Activated naive CD8-positive, alpha-beta T cell treated with anti-CD3 and anti-CD28 coated beads for 36 hours (primary cell): ENCODE measurements around the gene S1PR2. TPM values are rescaled to one million over a fixed set of nuclear protein-coding genes. Genes with fewer than 3 reads are reported as not detected.
A peak's percentile ranks its signal among the peaks of the same experiment; 100 is the strongest.
"Not testable (repeated sequence)": the region's sequence is repeated elsewhere in the genome, so short reads cannot be mapped to it uniquely, and the experiment has no call there.

Experiments
- DNase-seq: peaks from one replicate; pipeline ENCODE4 v3.0.0; 2021
- H3K27ac Mint-ChIP-seq: one replicate; pipeline ENCODE4 v1.8.0; 2022; ENCODE audit warnings: mild to moderate bottlenecking, moderate library complexity, mixed read lengths
- H3K27me3 Mint-ChIP-seq: one replicate; pipeline ENCODE4 v1.8.0; 2022; ENCODE audit warnings: mild to moderate bottlenecking, mixed read lengths
- H3K36me3 Mint-ChIP-seq: one replicate; pipeline ENCODE4 v1.8.0; 2021; ENCODE audit warnings: mild to moderate bottlenecking, mixed read lengths
- H3K4me1 Mint-ChIP-seq: one replicate; pipeline ENCODE4 v1.8.0; 2021; ENCODE audit warnings: mixed read lengths
- H3K4me3 Mint-ChIP-seq: one replicate; pipeline ENCODE4 v1.8.0; 2022; ENCODE audit warnings: mild to moderate bottlenecking, moderate library complexity, mixed read lengths
- H3K9me3 Mint-ChIP-seq: one replicate; pipeline ENCODE4 v1.8.0; 2022; ENCODE audit warnings: mixed read lengths
- total RNA-seq, 2 experiments: library from RNA; stranded (reverse); gene quantifications; one replicate each; pipeline ENCODE4 v1.2.3, GENCODE V29; 2021

Gene S1PR2
- total RNA-seq, 2 experiments from 2014 or later = 7.7 to 7.9 TPM

DNA sequence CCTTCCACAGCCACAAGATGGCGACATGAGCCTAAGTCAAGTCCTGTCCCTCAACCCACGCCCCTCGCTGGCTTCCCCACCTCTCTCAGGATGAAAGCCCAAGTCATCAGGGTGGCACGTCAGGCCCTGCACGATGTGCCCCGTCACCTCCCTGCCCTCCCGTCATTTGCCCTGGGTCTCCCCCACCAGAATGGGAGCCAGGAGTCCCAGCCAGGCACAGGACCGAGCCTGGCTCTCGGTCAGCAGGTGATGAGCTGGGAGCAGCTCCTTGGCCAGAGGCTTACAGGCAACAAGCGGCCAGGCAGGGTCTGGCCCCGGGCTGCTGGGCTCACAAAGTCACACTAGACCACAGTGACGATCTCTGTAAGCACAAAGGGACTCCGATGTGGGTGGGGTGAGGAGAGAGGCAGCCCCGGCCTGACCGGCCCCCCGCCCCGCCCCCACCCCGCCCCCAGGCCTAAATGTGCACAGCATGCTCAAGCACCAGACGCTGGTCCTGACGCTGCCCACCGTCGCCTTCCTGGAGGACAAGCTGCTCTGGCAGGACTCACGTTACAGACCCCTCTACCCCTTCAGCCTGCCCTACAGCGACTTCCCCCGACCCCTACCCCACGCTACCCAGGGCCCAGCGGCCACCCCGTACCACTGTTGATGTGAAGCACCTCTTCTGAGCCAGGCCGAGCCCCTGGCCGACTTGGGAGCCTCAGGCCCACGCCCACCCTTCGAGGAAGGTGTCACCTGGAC lies 28.2 kb upstream of the S1PR2 start:
- Mint-ChIP-seq H3K4me1 (peaks cover 20% of the 10 kb centered on the region), H3K4me3 (peak overlapping the region; percentile 10), H3K9me3 (no peaks in the 10 kb centered on the region), H3K27ac (peak overlapping the region; percentile 87), H3K36me3 (peaks cover 43% of the 10 kb centered on the region), H3K27me3 (no peaks in the 10 kb centered on the region)
- peak; percentile 89 for DNase-seq

DNA sequence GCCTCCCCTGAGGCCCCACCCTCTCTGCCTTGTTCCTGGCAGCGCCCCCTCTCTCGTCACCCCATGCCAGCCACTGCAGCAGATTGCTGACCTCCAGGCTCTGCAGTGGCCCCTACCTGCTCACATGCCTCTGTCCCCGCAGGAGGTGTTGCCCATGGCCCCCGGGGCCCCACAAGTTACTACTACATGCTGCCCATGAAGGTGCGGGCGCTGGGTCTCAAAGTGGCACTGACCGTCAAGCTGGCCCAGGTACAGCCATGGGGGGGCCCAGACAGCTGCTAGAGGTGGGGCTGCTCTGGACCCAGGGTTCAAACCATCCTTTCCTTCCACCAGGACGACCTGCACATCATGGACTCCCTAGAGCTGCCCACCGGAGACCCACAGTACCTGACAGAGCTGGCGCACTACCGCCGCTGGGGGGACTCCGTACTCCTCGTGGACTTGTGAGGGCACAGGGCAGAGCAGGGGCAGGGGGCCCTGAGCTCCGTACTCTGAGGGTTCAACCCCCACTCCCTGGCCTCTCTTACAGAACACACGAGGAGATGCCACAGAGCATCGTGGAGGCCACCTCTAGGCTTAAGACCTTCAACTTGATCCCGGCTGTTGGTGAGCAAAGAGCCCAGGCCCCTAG lies 27.1 kb upstream of the S1PR2 start:
- H3K27me3 Mint-ChIP-seq = no peaks in the 10 kb centered on the region
- no peaks in the 10 kb centered on the region for H3K9me3 Mint-ChIP-seq
- no peak for DNase-seq
- H3K36me3 Mint-ChIP-seq = peaks cover 48% of the 10 kb centered on the region
- H3K27ac Mint-ChIP-seq = no peak overlapping the region
- H3K4me1 Mint-ChIP-seq = peaks cover 29% of the 10 kb centered on the region
- no peak overlapping the region for H3K4me3 Mint-ChIP-seq

DNA sequence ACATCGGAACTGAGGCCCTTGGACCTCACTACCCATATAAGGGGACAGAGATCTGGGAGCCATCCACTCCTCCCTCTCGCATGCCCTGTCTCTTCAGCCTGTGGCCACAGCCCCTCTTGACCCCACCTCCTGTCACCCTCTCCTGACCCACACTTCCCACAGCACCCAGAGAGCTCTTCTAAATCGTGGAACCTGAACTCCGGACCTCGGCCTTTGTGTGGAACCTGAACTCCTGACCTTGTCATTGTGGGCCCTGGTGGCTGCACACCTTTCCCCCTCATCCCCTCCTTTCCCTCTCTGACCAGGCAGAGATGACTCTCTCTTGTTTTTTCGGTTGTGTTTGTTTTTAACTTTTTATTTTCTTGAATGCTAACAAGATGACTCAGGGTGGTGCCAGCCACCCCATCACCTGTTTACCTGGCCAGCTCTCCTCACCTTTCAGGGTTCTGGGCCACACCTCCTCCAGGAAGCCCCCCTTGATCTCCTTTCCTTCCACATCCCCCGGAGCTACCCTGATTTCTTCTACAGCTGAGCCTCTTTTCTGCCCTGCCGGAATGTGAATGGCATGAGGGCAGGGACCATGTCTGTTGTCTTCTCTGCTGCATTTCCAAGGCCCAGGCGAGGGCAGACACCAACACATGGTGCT lies 26.0 kb upstream of the S1PR2 start:
- no peaks in the 10 kb centered on the region for H3K9me3 Mint-ChIP-seq
- H3K27me3 Mint-ChIP-seq = no peaks in the 10 kb centered on the region

DNA sequence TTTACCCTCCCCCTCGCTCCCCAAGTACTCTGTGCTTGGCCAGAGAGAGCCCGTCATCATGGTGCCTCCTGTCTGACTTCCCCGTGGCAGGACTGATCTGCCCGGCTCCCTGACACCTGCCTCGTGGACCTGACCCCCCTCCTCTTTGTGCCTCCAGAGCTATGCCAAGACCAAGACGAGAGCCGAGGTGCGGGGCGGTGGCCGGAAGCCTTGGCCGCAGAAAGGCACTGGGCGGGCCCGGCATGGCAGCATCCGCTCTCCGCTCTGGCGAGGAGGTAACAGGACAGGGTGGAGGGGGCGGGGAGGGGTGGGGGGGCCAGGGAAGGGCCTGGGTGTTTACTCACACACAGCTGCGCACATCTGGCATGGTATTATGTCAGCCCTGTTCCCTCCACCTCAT lies 25.4 kb upstream of the S1PR2 start:
- Mint-ChIP-seq H3K9me3 (no peaks in the 10 kb centered on the region), H3K27me3 (no peaks in the 10 kb centered on the region), H3K27ac (no peak overlapping the region), H3K36me3 (peaks cover 56% of the 10 kb centered on the region), H3K4me1 (peaks cover 33% of the 10 kb centered on the region), H3K4me3 (no peak overlapping the region)
- DNase-seq = no peak

More for the DNA sequence above, 26.0 kb upstream of the S1PR2 start:
- H3K36me3 Mint-ChIP-seq = peaks cover 55% of the 10 kb centered on the region
- peaks cover 33% of the 10 kb centered on the region for H3K4me1 Mint-ChIP-seq
- no peak for DNase-seq
- no peak overlapping the region for H3K4me3 Mint-ChIP-seq
- H3K27ac Mint-ChIP-seq = peak overlapping the region; percentile 34

DNA sequence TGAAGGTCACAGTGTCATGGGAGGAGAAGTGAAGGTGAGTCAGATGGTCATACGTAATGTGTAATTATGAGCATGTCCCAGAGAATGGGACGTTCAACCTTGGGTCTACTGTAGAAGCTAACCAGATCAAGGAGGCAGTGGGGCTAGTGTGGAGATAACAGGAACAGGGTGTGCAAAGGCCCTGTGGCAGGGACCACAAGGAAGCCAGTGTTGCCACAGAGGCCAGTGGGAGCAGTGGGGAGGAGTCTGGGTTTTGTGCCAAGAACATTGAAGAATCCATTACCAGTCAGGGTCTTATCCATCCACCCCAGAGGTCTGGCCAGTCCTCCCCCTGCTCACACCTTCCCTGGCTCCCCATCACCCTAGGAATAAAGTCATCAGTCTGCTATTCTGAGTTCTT lies 24.2 kb upstream of the S1PR2 start:
- Mint-ChIP-seq H3K27me3 (no peaks in the 10 kb centered on the region), H3K4me3 (no peak overlapping the region), H3K4me1 (peaks cover 29% of the 10 kb centered on the region), H3K36me3 (peaks cover 56% of the 10 kb centered on the region), H3K9me3 (no peaks in the 10 kb centered on the region), H3K27ac (no peak overlapping the region)
- DNase-seq = no peak

DNA sequence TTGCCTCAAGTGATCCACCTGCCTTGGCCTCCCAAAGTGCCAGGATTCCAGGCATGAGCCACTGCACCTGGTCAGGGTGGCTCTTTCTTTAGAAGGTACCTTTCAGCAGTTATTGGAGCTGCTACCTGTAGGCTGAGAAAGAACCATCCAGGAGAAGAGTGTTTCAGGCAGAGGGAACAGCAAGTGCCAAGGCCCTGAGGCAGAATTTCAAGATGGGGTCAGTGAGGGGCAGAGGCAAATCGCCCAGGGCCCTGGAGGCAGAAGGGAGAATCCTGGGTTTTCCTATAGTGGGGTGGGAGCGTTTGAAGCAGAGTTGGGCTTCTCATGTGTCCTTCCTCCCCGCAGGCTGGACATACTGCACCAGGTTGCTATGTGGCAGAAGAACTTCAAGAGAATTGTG lies 23.1 kb upstream of the S1PR2 start:
- H3K4me3 Mint-ChIP-seq = no peak overlapping the region
- no peak for DNase-seq
- H3K27ac Mint-ChIP-seq = peak overlapping the region; percentile 17
- peaks cover 23% of the 10 kb centered on the region for H3K4me1 Mint-ChIP-seq
- H3K36me3 Mint-ChIP-seq = peaks cover 48% of the 10 kb centered on the region
- H3K9me3 Mint-ChIP-seq = no peaks in the 10 kb centered on the region
- no peaks in the 10 kb centered on the region for H3K27me3 Mint-ChIP-seq

DNA sequence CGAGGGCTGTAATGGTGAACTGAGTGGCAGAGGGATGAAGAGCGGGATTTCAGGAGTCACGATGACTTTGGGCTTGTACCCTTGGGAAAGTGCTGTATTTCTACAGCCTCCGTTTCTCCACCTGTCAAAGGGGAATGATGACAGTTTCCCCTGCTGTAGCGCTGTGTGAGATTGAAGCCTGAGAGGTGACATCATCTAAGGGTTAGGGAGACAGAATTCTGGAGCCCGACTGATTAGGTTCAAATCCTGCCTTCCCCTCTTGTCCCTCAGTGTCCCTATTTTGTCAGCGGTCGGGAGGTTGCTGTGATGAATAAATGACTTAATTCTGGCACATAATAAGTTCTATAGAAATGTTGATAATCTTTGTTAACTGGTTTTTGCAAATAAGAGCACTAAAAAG lies 21.6 kb upstream of the S1PR2 start:
- Mint-ChIP-seq H3K36me3 (peaks cover 38% of the 10 kb centered on the region), H3K27me3 (no peaks in the 10 kb centered on the region), H3K9me3 (no peaks in the 10 kb centered on the region), H3K4me1 (peaks cover 17% of the 10 kb centered on the region), H3K27ac (peak overlapping the region; percentile 94), H3K4me3 (peak overlapping the region; percentile 93)
- DNase-seq = no peak

DNA sequence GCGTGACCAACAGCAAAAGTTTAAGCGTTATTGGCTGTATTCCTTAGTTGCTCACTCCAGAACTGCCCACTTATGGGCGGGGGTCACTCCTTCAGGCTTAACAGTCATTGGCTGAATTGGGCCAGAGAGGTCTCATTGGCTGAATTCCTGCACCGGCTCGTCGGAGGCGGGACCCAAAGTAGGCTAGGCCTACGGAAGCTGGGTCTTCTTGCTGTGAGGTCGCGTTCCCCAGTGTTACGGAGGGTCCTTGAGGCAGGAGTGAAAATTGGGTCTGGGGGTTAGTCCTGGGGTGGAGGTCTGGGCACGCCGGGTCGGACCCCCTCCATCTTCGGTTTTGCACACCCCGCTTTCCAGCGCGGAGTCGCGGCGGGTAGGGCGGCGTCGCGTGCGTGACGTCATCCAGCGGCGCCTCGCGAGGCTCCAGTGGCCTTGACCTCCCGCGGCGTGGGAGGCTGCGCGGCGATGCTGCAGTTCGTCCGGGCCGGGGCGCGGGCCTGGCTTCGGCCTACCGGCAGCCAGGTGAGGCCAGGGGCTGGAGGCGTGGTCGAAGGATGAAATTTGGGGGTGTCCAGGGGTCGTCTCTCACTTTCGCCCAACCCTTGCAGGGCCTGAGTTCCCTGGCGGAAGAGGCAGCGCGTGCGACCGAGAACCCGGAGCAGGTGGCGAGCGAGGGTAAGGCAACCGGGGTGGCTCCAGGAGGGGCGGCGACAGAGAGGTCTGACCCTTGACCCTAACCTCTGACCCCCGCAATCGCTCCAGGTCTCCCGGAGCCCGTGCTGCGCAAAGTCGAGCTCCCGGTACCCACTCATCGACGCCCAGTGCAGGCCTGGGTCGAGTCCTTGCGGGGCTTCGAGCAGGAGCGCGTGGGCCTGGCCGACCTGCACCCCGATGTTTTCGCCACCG lies 20.9 kb upstream of the S1PR2 start, which contains the start of gene MRPL4:
TSS of gene MRPL4 (plus strand) at position 423 of the 903 bp plus-strand sequence. CDS start at position 463, 40 bp downstream.
- H3K27me3 Mint-ChIP-seq = no peaks in the 10 kb centered on the region
- H3K4me1 Mint-ChIP-seq = peaks cover 17% of the 10 kb centered on the region

DNA sequence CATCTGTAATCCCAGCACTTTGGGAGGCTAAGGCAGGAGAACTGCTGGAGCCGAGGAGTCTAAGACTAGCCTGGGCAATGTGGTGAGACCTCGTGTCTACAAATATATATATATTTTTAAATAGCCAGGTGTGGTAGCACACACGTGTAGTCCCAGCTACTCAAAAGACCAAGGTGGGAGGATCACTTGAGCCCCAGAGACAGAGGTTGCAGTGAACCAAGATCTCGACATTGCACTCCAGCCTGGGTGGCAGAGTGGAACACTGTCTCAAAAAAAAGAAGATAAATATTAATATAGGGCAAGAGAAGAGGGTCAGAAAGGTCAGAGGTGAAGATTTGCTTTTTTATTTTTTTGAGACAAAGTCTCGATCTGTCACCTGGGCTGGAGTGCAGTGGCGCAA lies 15.4 kb upstream of the S1PR2 start:
- no peaks in the 10 kb centered on the region for H3K9me3 Mint-ChIP-seq
- H3K36me3 Mint-ChIP-seq = no peaks in the 10 kb centered on the region
- DNase-seq = no peak
- no peak overlapping the region for H3K27ac Mint-ChIP-seq
- peaks cover 3% of the 10 kb centered on the region for H3K4me1 Mint-ChIP-seq
- H3K4me3 Mint-ChIP-seq = no peak overlapping the region
- no peaks in the 10 kb centered on the region for H3K27me3 Mint-ChIP-seq

More for the DNA sequence above, 20.9 kb upstream of the S1PR2 start, which contains the start of gene MRPL4:
- peak; percentile 94 for DNase-seq
- Mint-ChIP-seq H3K27ac (peak within 1 kb of the TSS; percentile 94), H3K4me3 (peak within 1 kb of the TSS; percentile 93), H3K36me3 (peaks cover 32% of the 10 kb centered on the region), H3K9me3 (no peaks in the 10 kb centered on the region)

DNA sequence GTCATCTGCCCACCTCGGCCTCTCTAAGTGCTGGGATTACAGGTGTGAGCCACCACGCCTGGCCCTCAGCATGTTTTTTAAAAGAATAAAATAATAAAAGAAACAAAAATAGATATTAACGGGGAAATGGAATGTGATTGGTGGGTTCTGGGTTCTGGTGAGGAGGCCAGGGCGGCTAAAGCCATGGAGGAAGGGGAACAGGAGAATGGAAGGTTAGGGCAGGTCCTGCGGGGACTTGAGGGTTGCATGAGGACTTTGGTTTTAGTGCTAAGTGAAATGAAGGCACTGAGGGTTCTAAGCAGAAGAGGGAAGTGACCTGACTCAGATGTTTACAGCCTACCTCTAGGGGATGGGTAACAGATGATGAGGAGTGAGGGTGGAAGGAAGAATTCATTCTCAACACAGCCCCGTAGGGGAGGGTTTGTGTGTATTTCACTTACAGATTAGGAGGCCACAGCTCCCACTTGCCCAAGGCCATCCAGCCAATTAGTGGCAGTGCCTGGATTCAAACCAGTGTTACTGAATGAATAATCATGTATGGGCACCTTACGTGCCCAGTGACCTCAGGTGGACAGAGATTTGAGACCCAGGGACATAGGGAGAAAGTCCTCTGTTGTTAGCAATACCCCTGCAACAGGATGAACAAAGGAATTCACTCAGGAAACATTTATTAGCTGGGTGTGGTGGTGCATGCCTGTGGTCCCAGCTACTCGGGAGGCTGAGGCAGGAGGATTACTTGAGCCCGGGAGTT lies 14.2 kb upstream of the S1PR2 start:
- no peak overlapping the region for H3K27ac Mint-ChIP-seq
- H3K9me3 Mint-ChIP-seq = no peaks in the 10 kb centered on the region
- no peaks in the 10 kb centered on the region for H3K27me3 Mint-ChIP-seq
- H3K4me3 Mint-ChIP-seq = no peak overlapping the region
- H3K36me3 Mint-ChIP-seq = no peaks in the 10 kb centered on the region
- DNase-seq = no peak
- peaks cover 3% of the 10 kb centered on the region for H3K4me1 Mint-ChIP-seq

DNA sequence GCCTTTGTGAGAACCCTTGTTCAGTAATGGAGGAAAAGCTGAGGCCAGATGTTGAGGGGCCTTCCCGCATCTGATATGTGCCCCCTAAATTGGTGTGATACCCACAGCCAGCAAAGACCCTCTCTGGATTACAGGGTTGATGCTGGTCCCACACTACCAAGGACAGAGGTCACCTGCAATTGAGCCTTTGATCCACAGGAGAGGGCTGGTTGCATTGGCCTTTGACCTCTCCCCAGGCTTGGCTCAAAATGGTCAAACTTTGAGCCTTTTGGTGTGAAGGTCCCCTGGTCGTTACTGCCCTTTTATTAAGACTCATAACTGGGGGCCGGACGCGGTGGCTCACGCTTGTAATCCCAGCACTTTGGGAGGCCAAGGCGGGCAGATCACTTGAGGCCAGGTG lies 12.5 kb upstream of the S1PR2 start:
- H3K36me3 Mint-ChIP-seq = no peaks in the 10 kb centered on the region
- no peak overlapping the region for H3K4me3 Mint-ChIP-seq
- peaks cover 4% of the 10 kb centered on the region for H3K4me1 Mint-ChIP-seq
- no peaks in the 10 kb centered on the region for H3K27me3 Mint-ChIP-seq
- DNase-seq = no peak
- no peaks in the 10 kb centered on the region for H3K9me3 Mint-ChIP-seq
- H3K27ac Mint-ChIP-seq = no peak overlapping the region

DNA sequence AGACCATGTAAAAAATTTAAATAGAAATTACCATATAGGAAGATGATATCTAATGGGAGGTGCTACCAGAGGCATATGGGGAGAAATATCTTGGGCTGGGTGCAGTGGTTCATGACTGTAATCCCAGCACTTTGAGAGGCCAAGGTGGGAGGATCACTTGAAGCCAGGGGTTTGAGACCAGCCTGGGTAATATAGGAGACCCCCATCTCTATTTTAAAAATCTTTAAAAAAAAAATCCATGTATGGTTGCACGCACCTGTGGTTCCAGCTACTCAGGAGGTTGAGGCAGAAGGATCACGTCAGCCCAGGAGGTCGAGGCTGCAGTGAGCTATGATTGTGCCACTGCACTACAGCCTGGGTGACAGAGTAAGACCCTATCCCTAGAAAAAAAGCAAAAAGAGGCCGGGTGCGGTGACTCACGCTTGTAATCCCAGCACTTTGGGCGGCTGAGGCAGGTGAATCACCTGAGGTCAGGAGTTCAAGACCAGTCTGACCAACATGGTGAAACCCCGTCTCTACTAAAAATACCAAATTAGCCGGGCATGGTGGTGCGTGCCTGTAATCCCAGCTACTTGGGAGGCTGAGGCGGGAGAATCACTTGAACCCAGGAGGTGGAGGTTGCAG lies 10.8 kb upstream of the S1PR2 start:
- not testable (repeated sequence) for H3K4me3 Mint-ChIP-seq, H3K9me3 Mint-ChIP-seq, H3K36me3 Mint-ChIP-seq, DNase-seq, H3K27ac Mint-ChIP-seq, H3K27me3 Mint-ChIP-seq, H3K4me1 Mint-ChIP-seq

DNA sequence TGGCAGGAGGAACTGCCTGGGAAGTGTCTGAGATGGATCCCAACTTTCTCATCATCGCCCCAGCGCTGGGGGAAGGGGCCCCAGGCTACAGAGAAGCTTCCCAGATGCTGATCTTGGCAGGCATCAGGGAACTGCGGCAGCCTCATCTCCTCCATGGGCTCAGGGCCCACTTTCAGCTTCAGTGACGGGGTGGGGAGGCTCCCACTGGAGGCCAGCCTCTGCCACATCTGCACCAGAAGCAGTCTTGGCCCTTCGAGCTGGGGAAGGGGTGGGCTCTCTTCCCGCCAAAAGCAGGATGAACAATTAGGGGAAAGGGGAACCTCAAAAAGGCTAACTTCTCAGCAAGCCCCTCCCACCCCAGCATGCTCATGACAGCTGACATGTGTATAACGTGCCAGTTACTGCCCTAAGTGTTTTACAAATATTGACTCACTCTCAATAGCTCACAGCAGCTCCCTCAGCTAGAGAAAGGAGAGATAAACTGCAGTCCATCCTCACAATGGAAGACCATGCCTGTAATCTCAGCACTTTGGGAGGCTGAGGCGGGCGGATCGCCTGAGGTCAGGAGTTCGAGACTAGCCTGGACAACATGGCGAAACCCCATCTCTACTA lies 7.1 kb upstream of the S1PR2 start:
- peaks cover 18% of the 10 kb centered on the region for H3K4me1 Mint-ChIP-seq
- H3K27ac Mint-ChIP-seq = no peak overlapping the region
- H3K9me3 Mint-ChIP-seq = no peaks in the 10 kb centered on the region
- H3K4me3 Mint-ChIP-seq = no peak overlapping the region
- DNase-seq = no peak
- no peaks in the 10 kb centered on the region for H3K27me3 Mint-ChIP-seq
- peaks cover 3% of the 10 kb centered on the region for H3K36me3 Mint-ChIP-seq
